ENCODE measurements around the gene PTPRN2.

DNA sequence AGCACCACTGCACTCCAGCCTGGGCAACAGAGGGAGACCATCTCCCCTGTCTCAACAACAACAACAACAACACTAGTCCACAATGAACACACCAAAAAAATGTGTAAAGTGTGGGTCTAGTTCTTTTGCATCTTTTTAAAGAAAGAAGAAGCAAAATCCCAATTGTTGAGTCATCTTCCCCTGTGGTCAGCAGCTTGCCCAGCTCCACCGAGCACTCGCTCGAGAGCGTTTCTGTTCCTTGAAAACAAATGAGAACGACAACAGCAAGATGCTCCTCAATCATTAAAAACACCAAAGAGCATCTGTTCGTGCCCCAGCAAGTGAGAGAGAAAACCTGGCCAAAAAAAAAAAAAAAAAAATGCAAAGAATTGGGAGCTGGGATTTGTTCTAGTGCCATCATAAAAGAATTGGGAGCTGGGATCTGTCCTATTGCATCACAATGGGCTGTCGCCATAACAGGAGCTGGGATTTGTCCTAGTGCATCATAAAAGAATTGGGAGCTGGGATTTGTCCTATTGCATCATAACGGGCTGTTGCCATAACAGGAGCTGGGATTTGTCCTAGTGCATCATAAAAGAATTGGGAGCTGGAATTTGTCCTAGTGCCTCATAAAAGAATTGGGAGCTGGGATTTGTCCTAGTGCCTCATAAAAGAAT, 118.1 kb downstream of the PTPRN2 start:
- TF ChIP-seq POLR2A (IDR thresholded peaks at IDR 0.05), result no peak
- TF ChIP-seq, protein P1, sequence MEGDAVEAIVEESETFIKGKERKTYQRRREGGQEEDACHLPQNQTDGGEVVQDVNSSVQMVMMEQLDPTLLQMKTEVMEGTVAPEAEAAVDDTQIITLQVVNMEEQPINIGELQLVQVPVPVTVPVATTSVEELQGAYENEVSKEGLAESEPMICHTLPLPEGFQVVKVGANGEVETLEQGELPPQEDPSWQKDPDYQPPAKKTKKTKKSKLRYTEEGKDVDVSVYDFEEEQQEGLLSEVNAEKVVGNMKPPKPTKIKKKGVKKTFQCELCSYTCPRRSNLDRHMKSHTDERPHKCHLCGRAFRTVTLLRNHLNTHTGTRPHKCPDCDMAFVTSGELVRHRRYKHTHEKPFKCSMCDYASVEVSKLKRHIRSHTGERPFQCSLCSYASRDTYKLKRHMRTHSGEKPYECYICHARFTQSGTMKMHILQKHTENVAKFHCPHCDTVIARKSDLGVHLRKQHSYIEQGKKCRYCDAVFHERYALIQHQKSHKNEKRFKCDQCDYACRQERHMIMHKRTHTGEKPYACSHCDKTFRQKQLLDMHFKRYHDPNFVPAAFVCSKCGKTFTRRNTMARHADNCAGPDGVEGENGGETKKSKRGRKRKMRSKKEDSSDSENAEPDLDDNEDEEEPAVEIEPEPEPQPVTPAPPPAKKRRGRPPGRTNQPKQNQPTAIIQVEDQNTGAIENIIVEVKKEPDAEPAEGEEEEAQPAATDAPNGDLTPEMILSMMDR (IDR thresholded peaks at IDR 0.05), result no peak
